Hepatocyte (in vitro differentiated cells): ENCODE measurements around the gene DSCAML1.

Experiments used
- CTCF ChIP-seq: fragments of 200-600 bp; sonication (generic); IDR thresholded peaks from 2 replicates; pipeline ENCODE4 v1.5.1; 2016; ENCODE audit warnings: antibody characterized with exemption, mild to moderate bottlenecking; ENCODE audit not compliant: poor library complexity
- EZH2 ChIP-seq: fragments of 200-600 bp; sonication (generic); IDR thresholded peaks from 2 replicates; pipeline ENCODE4 v1.6.1; 2016; ENCODE audit warnings: antibody characterized with exemption, mild to moderate bottlenecking, borderline replicate concordance
- EZH2phosphoT487 ChIP-seq: fragments of 200-600 bp; sonication (generic); IDR thresholded peaks from one replicate; pipeline ENCODE4 v1.6.1; 2018; ENCODE audit warnings: antibody characterized with exemption, mild to moderate bottlenecking, low read depth, moderate library complexity; ENCODE audit not compliant: unreplicated experiment, severe bottlenecking

- TF ChIP-seq CTCF, result no peak
- no peak for TF ChIP-seq EZH2
- no peak for TF ChIP-seq EZH2phosphoT487
Observed at GRCh38 chr11:117625237-117625636, 171.8 kb downstream of the DSCAML1 start.
